Activated naive CD4-positive, alpha-beta T cell (primary cell): ENCODE data around the gene ACSBG1.

Source experiments
- DNase-seq, 4 experiments: peaks; one replicate each; lab custom pipeline; 2025; lab: John Stamatoyannopoulos, UW

Gene ACSBG1

GRCh38 chr15:78130466-78131294 lies 103.7 kb downstream of the ACSBG1 start:
- no peak for DNase-seq

- DNase-seq: no peak
These were observed 104.5 kb downstream of the ACSBG1 start for GRCh38 chr15:78129751-78130287.

- DNase-seq: no peak
These were observed 105.2 kb downstream of the ACSBG1 start for GRCh38 chr15:78129077-78129750.

- DNase-seq: no peak
These were observed 106.5 kb downstream of the ACSBG1 start for GRCh38 chr15:78127882-78128281.

- no peak for DNase-seq
These were observed 109.1 kb downstream of the ACSBG1 start for GRCh38 chr15:78125267-78125666.

- DNase-seq: no peak
These were observed 113.8 kb downstream of the ACSBG1 start for GRCh38 chr15:78120523-78120922.
